ENCODE results near the gene BGLAP. TPM values are rescaled to one million over a fixed set of nuclear protein-coding genes. Genes with fewer than 3 reads are reported as not detected.

BGLAP gene
- total and polyA plus RNA-seq, 2 of the 13 experiments (the other 11 are each of a cell fraction or from before 2014, with no cell fraction given): 0.62 to 1.6 TPM

DNA sequence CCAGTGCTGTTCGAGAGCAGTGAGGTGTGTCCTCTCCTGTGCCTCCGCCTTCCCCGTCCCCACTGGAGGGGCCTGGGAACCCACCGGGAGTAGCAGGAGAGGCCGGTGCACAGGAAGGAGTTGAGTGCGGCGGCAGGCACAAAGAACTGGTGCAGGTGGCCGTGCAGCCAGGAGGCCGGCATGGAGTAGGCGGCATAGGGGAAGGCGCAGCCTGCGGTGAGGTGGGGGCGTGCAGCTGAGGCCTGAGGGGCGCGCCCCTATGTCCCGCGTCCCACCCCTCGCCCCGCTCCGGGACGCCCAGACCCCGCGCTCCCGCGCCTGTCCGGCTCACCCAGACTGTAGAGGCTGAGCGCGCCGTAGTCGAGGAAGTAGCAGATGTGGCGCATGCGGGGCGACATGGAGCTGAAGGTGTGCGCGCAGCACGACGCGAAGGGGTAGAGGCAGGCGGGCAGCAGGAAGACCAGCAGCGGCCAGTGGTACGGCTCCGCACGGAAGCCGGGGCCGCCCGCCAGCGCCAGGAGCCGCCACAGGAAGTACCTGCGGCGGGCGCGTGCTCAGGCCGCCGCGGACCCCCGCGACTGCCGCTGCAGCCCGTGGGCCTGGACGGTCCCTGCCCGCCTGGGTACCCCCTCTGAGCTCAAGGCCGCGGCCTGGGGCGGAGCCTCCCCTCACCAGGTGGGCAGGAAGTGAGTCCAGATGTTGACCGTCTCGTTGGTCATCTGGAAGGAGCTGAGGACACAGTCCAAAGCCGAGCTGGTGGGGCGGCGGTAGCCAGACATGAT is 3.7 kb downstream of the BGLAP start (continued):
- TF ChIP-seq NPAS2 (CRISPR knock-in tag; IDR thresholded peaks at IDR 0.05; ENCODE audit: borderline replicate concordance): no peak
- TF ChIP-seq RXRB (CRISPR knock-in tag; IDR thresholded peaks at IDR 0.05; ENCODE audit: borderline replicate concordance): no peak
- TF ChIP-seq HOXA5 (CRISPR knock-in tag; IDR thresholded peaks at IDR 0.05): no peak
- TF ChIP-seq, protein P1, sequence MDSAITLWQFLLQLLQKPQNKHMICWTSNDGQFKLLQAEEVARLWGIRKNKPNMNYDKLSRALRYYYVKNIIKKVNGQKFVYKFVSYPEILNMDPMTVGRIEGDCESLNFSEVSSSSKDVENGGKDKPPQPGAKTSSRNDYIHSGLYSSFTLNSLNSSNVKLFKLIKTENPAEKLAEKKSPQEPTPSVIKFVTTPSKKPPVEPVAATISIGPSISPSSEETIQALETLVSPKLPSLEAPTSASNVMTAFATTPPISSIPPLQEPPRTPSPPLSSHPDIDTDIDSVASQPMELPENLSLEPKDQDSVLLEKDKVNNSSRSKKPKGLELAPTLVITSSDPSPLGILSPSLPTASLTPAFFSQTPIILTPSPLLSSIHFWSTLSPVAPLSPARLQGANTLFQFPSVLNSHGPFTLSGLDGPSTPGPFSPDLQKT (CRISPR knock-in tag; IDR thresholded peaks at IDR 0.05; ENCODE audit: borderline replicate concordance): no peak
- TF ChIP-seq, protein P2, sequence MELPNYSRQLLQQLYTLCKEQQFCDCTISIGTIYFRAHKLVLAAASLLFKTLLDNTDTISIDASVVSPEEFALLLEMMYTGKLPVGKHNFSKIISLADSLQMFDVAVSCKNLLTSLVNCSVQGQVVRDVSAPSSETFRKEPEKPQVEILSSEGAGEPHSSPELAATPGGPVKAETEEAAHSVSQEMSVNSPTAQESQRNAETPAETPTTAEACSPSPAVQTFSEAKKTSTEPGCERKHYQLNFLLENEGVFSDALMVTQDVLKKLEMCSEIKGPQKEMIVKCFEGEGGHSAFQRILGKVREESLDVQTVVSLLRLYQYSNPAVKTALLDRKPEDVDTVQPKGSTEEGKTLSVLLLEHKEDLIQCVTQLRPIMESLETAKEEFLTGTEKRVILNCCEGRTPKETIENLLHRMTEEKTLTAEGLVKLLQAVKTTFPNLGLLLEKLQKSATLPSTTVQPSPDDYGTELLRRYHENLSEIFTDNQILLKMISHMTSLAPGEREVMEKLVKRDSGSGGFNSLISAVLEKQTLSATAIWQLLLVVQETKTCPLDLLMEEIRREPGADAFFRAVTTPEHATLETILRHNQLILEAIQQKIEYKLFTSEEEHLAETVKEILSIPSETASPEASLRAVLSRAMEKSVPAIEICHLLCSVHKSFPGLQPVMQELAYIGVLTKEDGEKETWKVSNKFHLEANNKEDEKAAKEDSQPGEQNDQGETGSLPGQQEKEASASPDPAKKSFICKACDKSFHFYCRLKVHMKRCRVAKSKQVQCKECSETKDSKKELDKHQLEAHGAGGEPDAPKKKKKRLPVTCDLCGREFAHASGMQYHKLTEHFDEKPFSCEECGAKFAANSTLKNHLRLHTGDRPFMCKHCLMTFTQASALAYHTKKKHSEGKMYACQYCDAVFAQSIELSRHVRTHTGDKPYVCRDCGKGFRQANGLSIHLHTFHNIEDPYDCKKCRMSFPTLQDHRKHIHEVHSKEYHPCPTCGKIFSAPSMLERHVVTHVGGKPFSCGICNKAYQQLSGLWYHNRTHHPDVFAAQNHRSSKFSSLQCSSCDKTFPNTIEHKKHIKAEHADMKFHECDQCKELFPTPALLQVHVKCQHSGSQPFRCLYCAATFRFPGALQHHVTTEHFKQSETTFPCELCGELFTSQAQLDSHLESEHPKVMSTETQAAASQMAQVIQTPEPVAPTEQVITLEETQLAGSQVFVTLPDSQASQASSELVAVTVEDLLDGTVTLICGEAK (IDR thresholded peaks at IDR 0.05): no peak
- TF ChIP-seq, protein P2 (CRISPR knock-in tag; IDR thresholded peaks at IDR 0.05): peak; percentile 36; the same call in 1 of the 2 replicates
- TF ChIP-seq KDM5B (CRISPR knock-in tag; IDR thresholded peaks at IDR 0.05; ENCODE audit: borderline replicate concordance): peak; percentile 89
- TF ChIP-seq GABPB1 (CRISPR knock-in tag; IDR thresholded peaks at IDR 0.05): peak; percentile 75; the same call in 1 of the 2 replicates
- peak; percentile 89 for TF ChIP-seq ZBTB42 (CRISPR knock-in tag; IDR thresholded peaks at IDR 0.05)
- TF ChIP-seq ZNF101 (CRISPR knock-in tag; IDR thresholded peaks at IDR 0.05; ENCODE audit: borderline replicate concordance, low read depth): no peak
- peak; percentile 13 for TF ChIP-seq YY1 (IDR thresholded peaks at IDR 0.05; ENCODE audit: insufficient read depth, insufficient replicate concordance, low read depth, low read length)
- no peak for TF ChIP-seq ZSCAN30 (CRISPR knock-in tag; IDR thresholded peaks at IDR 0.05)
- TF ChIP-seq SALL1 (CRISPR knock-in tag; IDR thresholded peaks at IDR 0.05): peak; percentile 54
- TF ChIP-seq ZNF766 (CRISPR knock-in tag; IDR thresholded peaks at IDR 0.05; ENCODE audit: borderline replicate concordance): 0 out of 2 replicates have a peak, but pooled peaks have one; percentile 68
- peak; percentile 40; the same call in 1 of the 2 replicates for TF ChIP-seq SAFB2 (CRISPR knock-in tag; IDR thresholded peaks at IDR 0.05; ENCODE audit: borderline replicate concordance, low read depth)
- 0 out of 2 replicates have a peak, but pooled peaks have one; percentile 62 for TF ChIP-seq CAMTA2 (CRISPR knock-in tag; IDR thresholded peaks at IDR 0.05; ENCODE audit: borderline replicate concordance)
- TF ChIP-seq, protein P3, sequence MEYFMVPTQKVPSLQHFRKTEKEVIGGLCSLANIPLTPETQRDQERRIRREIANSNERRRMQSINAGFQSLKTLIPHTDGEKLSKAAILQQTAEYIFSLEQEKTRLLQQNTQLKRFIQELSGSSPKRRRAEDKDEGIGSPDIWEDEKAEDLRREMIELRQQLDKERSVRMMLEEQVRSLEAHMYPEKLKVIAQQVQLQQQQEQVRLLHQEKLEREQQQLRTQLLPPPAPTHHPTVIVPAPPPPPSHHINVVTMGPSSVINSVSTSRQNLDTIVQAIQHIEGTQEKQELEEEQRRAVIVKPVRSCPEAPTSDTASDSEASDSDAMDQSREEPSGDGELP (IDR thresholded peaks at IDR 0.05; ENCODE audit: borderline replicate concordance, low read depth): no peak
- peak; percentile 26; the same call in 1 of the 2 replicates for TF ChIP-seq REL (CRISPR knock-in tag; conservative IDR thresholded peaks at IDR 0.05)

All from HepG2 (cell line).